ENCODE data around the gene FARS2.
"Not testable (repeated sequence)": the region's sequence is repeated elsewhere in the genome, so short reads cannot be mapped to it uniquely, and the experiment has no call there.

Gene FARS2

GRCh38 chr6:5550631-5551030 is 289.3 kb downstream of the FARS2 start:
- no peak for DNase-seq

GRCh38 chr6:5552243-5552642 is 290.9 kb downstream of the FARS2 start:
- no peak for DNase-seq

- no peak for DNase-seq
Observed at GRCh38 chr6:5553767-5554166, 292.5 kb downstream of the FARS2 start.

- DNase-seq, result no peak
Observed at GRCh38 chr6:5554226-5554625, 292.9 kb downstream of the FARS2 start.

- DNase-seq, result no peak
Observed at GRCh38 chr6:5556011-5556410, 294.7 kb downstream of the FARS2 start.

- DNase-seq, result no peak
Observed at GRCh38 chr6:5557506-5557905, 296.2 kb downstream of the FARS2 start.

GRCh38 chr6:5559651-5560050 is 298.3 kb downstream of the FARS2 start:
- DNase-seq, result no peak

GRCh38 chr6:5562277-5562676 is 301.0 kb downstream of the FARS2 start:
- DNase-seq, result no peak

GRCh38 chr6:5563086-5563485 is 301.8 kb downstream of the FARS2 start:
- DNase-seq, result no peak

- DNase-seq, result not testable (repeated sequence)
Observed at GRCh38 chr6:5564746-5565145, 303.4 kb downstream of the FARS2 start.

GRCh38 chr6:5565971-5566370 is 304.7 kb downstream of the FARS2 start:
- DNase-seq, result no peak

GRCh38 chr6:5566718-5567117 is 305.4 kb downstream of the FARS2 start:
- no peak for DNase-seq

- DNase-seq, result no peak
Observed at GRCh38 chr6:5567352-5567751, 306.0 kb downstream of the FARS2 start.

- DNase-seq, result no peak
Observed at GRCh38 chr6:5567890-5568289, 306.6 kb downstream of the FARS2 start.

GRCh38 chr6:5569491-5569890 is 308.2 kb downstream of the FARS2 start:
- DNase-seq, result no peak

- no peak for DNase-seq
Observed at GRCh38 chr6:5570641-5571040, 309.3 kb downstream of the FARS2 start.

GRCh38 chr6:5580736-5581581 is 319.6 kb downstream of the FARS2 start:
- DNase-seq, result no peak

GRCh38 chr6:5582762-5583161 is 321.4 kb downstream of the FARS2 start:
- DNase-seq, result no peak

GRCh38 chr6:5583528-5583927 is 322.2 kb downstream of the FARS2 start:
- DNase-seq, result no peak

- no peak for DNase-seq
Observed at GRCh38 chr6:5584078-5584482, 322.8 kb downstream of the FARS2 start.

- no peak for DNase-seq
Observed at GRCh38 chr6:5587648-5588047, 326.3 kb downstream of the FARS2 start.

GRCh38 chr6:5589422-5590141 is 328.3 kb downstream of the FARS2 start:
- no peak for DNase-seq

- DNase-seq, result no peak
Observed at GRCh38 chr6:5590187-5590586, 328.9 kb downstream of the FARS2 start.

GRCh38 chr6:5592886-5593519 is 331.7 kb downstream of the FARS2 start:
- no peak for DNase-seq

Data from NCI-H2171 (cell line).